K562 (cell line): ENCODE measurements around the gene PRKAA1. TPM values are rescaled to one million over a fixed set of nuclear protein-coding genes. Genes with fewer than 3 reads are reported as not detected.

Source experiments
- HNRNPL ChIP-seq: fragments of 200-400 bp; formaldehyde crosslinking; IDR thresholded peaks from 2 replicates; pipeline ENCODE4 v1.6.1; 2017; ENCODE audit warnings: low read depth, mild to moderate bottlenecking, low read length
- NRF1 ChIP-seq, 2 experiments: fragments of 450-650 bp; IDR thresholded peaks in 1 of 2; conservative IDR thresholded peaks in 1 of 2; 2 replicates each; pipeline ENCODE4 v1.6.1; 2014; ENCODE audit warnings: mild to moderate bottlenecking in 2 of 2
- PHB ChIP-seq: fragments of 250-450 bp; sonication (Bioruptor Pico); IDR thresholded peaks from 2 replicates; pipeline ENCODE4 v1.5.0; 2021
- POLR2AphosphoS2 ChIP-seq: IDR thresholded peaks from 2 replicates; pipeline ENCODE4 v1.6.1; 2012; ENCODE audit warnings: low read length, improper control_type of control experiment
- POLR2AphosphoS5 ChIP-seq: IDR thresholded peaks from 2 replicates; pipeline ENCODE4 v1.6.1; 2011; ENCODE audit warnings: mild to moderate bottlenecking, low read depth, low read length, moderate library complexity; ENCODE audit not compliant: control insufficient read depth, insufficient read depth
- U2AF1 ChIP-seq: fragments of 200-400 bp; formaldehyde crosslinking; optimal IDR thresholded peaks from 2 replicates; pipeline ENCODE3; 2017; ENCODE audit warnings: mild to moderate bottlenecking, low read depth, low read length, moderate library complexity
- ZNF444 ChIP-seq: fragments of 250-450 bp; sonication (Bioruptor Pico); IDR thresholded peaks from 2 replicates; pipeline ENCODE4 v1.4.0; 2020; ENCODE audit warnings: mild to moderate bottlenecking, moderate library complexity
- polyA plus RNA-seq, 8 experiments: library from polyadenylated mRNA; depleted of rRNA in 4 of 8; stranded (reverse) in 5 of 8; unstranded in 3 of 8; fragments of >200 nt; fragmentation: Nextera tagmentation in 2 of 8; fragmentation: Illumina TruSeq in 1 of 8; extraction: Ambion mirVana in 2 of 8; extraction: Trizol in 1 of 8; gene quantifications; 2 replicates each; pipeline versions ENCODE4 v1.2.1 to v1.2.3, GENCODE V29; 2011 to 2014; ENCODE audit warnings: inconsistent platforms in 1 of 8, missing spikeins in 1 of 8
- total RNA-seq, 7 experiments: library from RNA; depleted of rRNA in 6 of 7; stranded (reverse); fragments of >200 nt in 6 of 7; fragmentation: Illumina TruSeq in 2 of 7; extraction: Trizol in 2 of 7; gene quantifications; 2 replicates each; pipeline versions ENCODE4 v1.2.1 to v1.2.3, GENCODE V29; 2011 to 2021; ENCODE audit warnings: low replicate concordance in 1 of 7
- TF ChIP-seq, protein P1 (sequence below): sonication (generic); formaldehyde crosslinking; IDR thresholded peaks from 2 replicates; pipeline ENCODE4 v1.8.1; 2023; ENCODE audit warnings: missing genetic modification reagents, mild to moderate bottlenecking, borderline replicate concordance
- TF ChIP-seq, protein P2 (sequence below): fragments of 450-650 bp; IDR thresholded peaks from 2 replicates; pipeline ENCODE4 v1.7.1; 2018; ENCODE audit warnings: mild to moderate bottlenecking, low read depth; ENCODE audit not compliant: partially characterized antibody

Gene PRKAA1
- total and polyA plus RNA-seq, 9 of the 15 experiments (the other 6 are each of a cell fraction or from before 2014, with no cell fraction given): 24.5 to 84.0 (median 51.4) TPM

DNA sequence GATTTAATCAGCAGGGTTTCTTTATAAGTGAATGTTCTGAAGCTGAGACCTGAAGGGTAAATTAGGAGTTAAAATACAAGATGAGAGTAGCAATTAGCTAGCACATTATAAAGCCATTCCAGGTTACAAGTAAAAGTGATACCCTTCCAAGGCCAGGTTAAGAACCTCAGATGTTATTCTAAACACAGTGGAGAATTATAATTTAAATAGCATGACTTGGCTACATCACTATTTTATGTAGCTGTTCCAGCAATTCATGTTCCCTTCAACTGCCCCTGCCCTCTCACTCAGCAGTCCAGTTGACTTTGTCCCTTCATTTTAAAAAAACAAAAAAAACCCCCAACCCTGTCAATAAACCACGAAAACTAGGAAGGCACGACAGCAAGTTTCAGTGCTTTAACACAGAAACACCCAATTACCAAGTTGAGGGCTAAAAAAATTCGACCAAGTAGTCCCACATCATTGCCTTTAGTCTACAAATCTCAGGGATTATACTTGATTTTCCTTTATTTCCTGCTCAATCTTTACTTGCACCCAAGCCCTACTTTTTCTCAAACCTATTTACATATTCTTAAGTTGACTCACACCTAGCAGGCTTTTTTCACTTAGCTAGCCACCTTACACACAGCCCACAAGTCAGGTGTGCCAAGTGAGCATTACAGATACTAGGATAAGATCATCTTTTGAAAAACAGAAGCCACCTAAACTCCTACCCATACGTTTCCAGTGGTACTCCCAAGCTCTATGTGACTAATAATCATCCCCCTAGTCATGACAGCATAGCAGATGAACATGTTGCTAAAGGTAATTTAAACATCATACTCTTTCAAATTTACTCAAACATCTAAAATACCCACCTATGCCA lies 33.4 kb upstream of the PRKAA1 start (continued):
- TF ChIP-seq HNRNPL: peak; percentile 28; the same call in 1 of the 2 replicates
- TF ChIP-seq POLR2AphosphoS2: peak; percentile 49; the same call in 1 of the 2 replicates
- TF ChIP-seq POLR2AphosphoS5: peak; percentile 73; the same call in 1 of the 2 replicates
- TF ChIP-seq, protein P1, sequence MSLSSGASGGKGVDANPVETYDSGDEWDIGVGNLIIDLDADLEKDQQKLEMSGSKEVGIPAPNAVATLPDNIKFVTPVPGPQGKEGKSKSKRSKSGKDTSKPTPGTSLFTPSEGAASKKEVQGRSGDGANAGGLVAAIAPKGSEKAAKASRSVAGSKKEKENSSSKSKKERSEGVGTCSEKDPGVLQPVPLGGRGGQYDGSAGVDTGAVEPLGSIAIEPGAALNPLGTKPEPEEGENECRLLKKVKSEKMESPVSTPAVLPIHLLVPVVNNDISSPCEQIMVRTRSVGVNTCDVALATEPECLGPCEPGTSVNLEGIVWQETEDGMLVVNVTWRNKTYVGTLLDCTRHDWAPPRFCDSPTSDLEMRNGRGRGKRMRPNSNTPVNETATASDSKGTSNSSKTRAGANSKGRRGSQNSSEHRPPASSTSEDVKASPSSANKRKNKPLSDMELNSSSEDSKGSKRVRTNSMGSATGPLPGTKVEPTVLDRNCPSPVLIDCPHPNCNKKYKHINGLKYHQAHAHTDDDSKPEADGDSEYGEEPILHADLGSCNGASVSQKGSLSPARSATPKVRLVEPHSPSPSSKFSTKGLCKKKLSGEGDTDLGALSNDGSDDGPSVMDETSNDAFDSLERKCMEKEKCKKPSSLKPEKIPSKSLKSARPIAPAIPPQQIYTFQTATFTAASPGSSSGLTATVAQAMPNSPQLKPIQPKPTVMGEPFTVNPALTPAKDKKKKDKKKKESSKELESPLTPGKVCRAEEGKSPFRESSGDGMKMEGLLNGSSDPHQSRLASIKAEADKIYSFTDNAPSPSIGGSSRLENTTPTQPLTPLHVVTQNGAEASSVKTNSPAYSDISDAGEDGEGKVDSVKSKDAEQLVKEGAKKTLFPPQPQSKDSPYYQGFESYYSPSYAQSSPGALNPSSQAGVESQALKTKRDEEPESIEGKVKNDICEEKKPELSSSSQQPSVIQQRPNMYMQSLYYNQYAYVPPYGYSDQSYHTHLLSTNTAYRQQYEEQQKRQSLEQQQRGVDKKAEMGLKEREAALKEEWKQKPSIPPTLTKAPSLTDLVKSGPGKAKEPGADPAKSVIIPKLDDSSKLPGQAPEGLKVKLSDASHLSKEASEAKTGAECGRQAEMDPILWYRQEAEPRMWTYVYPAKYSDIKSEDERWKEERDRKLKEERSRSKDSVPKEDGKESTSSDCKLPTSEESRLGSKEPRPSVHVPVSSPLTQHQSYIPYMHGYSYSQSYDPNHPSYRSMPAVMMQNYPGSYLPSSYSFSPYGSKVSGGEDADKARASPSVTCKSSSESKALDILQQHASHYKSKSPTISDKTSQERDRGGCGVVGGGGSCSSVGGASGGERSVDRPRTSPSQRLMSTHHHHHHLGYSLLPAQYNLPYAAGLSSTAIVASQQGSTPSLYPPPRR: no peak
- TF ChIP-seq NRF1 (conservative IDR thresholded peaks at IDR 0.05 in 1 of 2, IDR thresholded peaks at IDR 0.05 in 1 of 2): no peak
- no peak for TF ChIP-seq ZNF444 (CRISPR knock-in tag)
- TF ChIP-seq, protein P2, sequence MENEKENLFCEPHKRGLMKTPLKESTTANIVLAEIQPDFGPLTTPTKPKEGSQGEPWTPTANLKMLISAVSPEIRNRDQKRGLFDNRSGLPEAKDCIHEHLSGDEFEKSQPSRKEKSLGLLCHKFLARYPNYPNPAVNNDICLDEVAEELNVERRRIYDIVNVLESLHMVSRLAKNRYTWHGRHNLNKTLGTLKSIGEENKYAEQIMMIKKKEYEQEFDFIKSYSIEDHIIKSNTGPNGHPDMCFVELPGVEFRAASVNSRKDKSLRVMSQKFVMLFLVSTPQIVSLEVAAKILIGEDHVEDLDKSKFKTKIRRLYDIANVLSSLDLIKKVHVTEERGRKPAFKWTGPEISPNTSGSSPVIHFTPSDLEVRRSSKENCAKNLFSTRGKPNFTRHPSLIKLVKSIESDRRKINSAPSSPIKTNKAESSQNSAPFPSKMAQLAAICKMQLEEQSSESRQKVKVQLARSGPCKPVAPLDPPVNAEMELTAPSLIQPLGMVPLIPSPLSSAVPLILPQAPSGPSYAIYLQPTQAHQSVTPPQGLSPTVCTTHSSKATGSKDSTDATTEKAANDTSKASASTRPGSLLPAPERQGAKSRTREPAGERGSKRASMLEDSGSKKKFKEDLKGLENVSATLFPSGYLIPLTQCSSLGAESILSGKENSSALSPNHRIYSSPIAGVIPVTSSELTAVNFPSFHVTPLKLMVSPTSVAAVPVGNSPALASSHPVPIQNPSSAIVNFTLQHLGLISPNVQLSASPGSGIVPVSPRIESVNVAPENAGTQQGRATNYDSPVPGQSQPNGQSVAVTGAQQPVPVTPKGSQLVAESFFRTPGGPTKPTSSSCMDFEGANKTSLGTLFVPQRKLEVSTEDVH: no peak
- TF ChIP-seq U2AF1: peak; percentile 19
- 0 out of 2 replicates have a peak, but pooled peaks have one; percentile 42 for TF ChIP-seq PHB (CRISPR knock-in tag)
